LNCAP (cell line): Measurements from ENCODE around the gene ELMO1.

ENCODE experiments used
- TF ChIP-seq, protein P1 (sequence below): fragments of 450-650 bp; IDR thresholded peaks from 2 replicates; pipeline ENCODE4 v1.5.1; 2017; ENCODE audit warnings: mild to moderate bottlenecking

The ELMO1 gene

DNA sequence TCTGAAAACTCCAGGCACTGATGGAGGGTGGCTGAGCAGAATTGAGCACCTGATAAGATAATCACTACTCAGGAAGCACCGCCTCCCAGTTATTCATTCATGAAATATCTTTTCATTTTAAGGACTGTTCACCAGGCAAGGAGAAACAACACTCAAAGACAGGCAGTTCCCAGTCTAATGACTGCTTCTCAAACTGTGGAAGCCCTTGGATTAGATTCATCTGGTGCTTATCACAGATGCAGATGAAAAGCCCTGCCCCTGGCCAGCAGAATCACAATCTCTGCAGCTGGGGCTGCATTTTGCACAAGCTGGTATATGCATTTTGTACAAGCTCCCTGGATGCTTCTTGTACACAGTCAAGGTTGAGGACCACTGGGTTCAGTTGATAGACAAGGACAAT is 109.7 kb downstream of the ELMO1 start:
- TF ChIP-seq, protein P1, sequence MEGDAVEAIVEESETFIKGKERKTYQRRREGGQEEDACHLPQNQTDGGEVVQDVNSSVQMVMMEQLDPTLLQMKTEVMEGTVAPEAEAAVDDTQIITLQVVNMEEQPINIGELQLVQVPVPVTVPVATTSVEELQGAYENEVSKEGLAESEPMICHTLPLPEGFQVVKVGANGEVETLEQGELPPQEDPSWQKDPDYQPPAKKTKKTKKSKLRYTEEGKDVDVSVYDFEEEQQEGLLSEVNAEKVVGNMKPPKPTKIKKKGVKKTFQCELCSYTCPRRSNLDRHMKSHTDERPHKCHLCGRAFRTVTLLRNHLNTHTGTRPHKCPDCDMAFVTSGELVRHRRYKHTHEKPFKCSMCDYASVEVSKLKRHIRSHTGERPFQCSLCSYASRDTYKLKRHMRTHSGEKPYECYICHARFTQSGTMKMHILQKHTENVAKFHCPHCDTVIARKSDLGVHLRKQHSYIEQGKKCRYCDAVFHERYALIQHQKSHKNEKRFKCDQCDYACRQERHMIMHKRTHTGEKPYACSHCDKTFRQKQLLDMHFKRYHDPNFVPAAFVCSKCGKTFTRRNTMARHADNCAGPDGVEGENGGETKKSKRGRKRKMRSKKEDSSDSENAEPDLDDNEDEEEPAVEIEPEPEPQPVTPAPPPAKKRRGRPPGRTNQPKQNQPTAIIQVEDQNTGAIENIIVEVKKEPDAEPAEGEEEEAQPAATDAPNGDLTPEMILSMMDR: no peak

DNA sequence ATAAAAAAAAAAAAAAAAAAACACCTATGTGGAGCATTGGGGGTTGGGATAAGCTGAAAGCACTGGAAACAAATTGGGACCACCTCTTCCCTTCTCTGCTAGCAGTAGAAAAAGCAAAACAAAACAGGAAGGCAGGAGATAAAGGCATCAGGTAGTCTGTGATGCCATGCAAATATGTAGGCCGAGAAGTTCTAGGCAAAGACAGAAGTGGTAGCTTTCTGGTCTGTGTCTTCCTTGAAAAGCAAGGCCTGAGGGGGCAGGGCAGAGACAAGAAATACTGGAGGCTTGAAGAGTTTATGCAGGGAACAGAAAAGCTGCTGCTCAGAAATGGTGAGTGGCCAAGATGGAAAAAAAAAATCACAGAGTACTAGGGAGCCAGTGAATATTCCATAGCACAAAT is 111.1 kb downstream of the ELMO1 start:
- TF ChIP-seq, protein P1: no peak

DNA sequence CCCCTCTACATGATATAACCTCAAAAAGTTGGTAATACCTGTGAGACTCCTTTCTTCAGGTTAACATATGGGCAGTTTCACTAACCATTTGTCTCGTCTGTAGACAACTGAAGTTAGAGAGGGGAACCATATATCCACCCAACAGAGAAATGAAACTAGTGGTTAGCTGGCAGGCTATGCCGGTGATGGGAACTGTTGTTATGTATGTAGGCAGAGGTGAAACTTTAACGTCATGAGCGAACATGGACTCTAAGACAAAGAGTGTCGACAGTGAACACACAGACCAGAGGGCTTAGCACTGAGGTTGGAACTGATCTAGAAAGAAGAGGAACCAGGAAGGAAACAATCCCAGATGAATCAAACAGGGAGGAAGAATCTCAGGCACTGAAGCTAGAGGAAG is 112.4 kb downstream of the ELMO1 start:
- TF ChIP-seq, protein P1: no peak

DNA sequence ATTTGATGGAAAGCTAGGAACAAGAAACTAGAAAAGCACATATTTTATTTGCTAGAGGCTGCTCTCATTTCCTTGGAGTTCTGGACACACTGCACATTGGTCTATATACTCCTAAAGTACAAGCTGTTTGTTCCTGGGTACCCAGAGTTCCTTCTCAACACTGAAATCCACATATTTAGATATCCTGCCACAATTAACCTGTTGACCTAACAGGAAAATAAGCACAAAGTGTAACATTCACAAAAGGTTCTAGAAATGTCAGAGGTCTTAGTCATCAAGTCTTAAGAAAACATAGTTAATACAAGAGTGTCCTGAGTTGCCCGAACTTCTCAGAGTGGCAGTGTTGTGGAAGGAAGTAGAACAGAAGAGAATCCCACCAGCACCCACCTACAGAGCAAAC is 115.6 kb downstream of the ELMO1 start:
- TF ChIP-seq, protein P1: no peak

DNA sequence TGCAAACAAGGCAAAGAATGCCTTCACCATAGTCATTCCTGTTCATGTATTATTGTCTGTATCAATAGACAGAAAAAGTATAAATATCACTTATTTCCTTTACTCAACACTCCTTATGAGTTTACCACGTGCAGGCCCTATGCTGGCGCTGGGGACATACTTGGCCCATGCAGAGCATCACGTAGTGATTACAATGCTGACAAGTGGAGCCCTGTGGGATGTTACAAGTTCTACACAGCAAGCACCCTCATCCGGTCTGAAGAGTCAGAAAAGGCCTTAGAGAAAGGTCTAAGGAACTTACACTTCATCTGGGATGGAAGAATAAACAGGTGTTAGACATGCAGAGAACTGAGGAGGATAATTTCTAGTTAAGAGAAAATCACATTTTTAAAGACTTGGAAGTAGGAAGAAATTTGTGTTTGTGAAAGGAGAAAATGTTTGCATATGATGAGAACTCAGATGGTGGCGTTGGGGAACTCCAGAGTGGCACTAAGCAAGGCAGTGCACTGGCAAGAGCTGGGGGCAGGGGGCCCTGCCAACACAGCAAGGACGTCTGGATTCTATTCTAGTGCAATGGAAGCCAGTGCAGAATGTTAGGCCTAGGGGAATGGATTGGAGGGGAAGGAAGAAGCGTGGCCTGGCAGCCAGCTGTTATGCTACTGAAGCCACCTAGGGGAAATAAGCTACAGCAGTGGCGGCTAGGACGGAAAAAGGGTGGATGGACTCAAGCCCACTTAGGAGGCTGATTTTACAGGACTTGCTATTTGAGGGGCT is 116.2 kb downstream of the ELMO1 start:
- TF ChIP-seq, protein P1: no peak

DNA sequence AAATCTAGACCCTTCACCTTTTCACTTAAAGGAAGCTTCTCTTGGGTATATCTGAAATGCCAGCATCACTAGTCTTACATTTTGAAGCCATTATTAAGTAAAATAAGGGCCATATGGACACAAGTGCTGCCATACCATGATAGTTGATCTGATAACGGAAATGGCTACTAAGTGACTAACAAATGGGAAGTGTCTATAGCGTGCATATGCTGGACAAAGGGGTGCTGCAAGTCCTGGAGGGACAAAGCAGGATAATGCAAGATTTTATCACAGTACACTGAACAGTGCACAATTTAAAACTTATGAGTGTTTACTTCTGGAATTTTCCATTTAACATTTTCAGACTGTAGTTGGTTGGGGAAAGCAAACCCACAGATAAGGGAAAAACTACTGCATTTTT is 117.9 kb downstream of the ELMO1 start:
- TF ChIP-seq, protein P1: no peak

DNA sequence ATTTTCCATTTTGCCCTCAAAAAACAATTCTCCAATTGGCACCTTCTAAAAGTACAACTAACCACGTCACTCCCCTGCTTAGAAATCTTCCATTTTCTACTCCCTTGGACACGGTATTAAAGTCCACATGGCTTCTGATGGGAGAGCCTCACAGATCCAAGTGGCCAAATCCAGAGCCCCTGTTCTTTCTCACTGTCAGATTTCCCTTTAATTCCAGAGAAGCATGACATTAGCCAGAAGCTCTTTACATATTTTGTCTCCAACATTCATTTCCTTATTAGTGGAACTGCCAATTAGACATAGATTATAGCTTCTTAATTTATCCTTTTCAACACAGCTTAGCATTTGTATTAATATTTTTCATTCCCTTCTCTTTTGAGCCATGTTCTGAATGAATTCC is 118.7 kb downstream of the ELMO1 start:
- TF ChIP-seq, protein P1: no peak

DNA sequence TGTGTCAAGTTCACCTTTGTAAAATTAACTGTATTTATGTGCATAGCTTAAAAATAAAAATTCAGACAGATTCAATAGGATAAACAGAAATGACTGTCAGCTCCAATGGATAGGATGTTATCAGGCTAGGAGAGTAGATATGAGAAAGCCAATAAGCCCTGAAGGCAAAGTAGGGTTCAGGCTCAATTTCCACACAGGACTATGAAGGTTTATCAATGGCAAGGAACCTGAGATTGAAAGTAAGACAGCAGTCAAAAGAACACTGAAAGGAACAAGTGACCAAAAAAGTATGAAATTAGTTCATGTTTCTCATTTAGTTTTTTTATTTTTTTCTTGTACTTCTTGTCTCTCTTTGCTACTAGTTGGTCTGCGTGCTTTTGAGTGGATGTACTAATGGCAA is 121.4 kb downstream of the ELMO1 start:
- TF ChIP-seq, protein P1: no peak
